NT2/D1 (cell line): Measurements from ENCODE around the gene SLC24A3.

Experiments
- SUZ12 ChIP-seq: IDR thresholded peaks from 2 replicates; pipeline ENCODE4 v1.6.1; 2011; ENCODE audit not compliant: insufficient read length, insufficient read depth; ENCODE audit errors: extremely low read depth
- YY1 ChIP-seq: IDR thresholded peaks from 2 replicates; pipeline ENCODE4 v1.6.1; 2011; ENCODE audit not compliant: insufficient read length, insufficient read depth
- ZNF274 ChIP-seq: IDR thresholded peaks from 2 replicates; pipeline ENCODE4 v1.6.1; 2011; ENCODE audit warnings: mild to moderate bottlenecking, low read depth, low read length

- TF ChIP-seq SUZ12 (no peak), YY1 (no peak), ZNF274 (no peak)
These were observed 528.1 kb downstream of the SLC24A3 start for GRCh38 chr20:19740512-19740911.
